CD4-positive, alpha-beta T cell treated with Interleukin-17A for 1 hour (primary cell): ENCODE data around the gene TBC1D1.

Experiments
- DNase-seq: peaks from one replicate; pipeline ENCODE4 v3.0.0-alpha.2; 2020

Gene TBC1D1

GRCh38 chr4:38133711-38134480, 243.0 kb downstream of the TBC1D1 start:
- no peak for DNase-seq

GRCh38 chr4:38135201-38135600, 244.3 kb downstream of the TBC1D1 start:
- no peak for DNase-seq

GRCh38 chr4:38136604-38137003, 245.7 kb downstream of the TBC1D1 start:
- DNase-seq = no peak

- DNase-seq = no peak
Observed at GRCh38 chr4:38137080-38137479, 246.2 kb downstream of the TBC1D1 start.

GRCh38 chr4:38138363-38138762, 247.5 kb downstream of the TBC1D1 start:
- DNase-seq = no peak

GRCh38 chr4:38139187-38139586, 248.3 kb downstream of the TBC1D1 start:
- no peak for DNase-seq

- no peak for DNase-seq
Observed at GRCh38 chr4:38140643-38141203, 249.8 kb downstream of the TBC1D1 start.

GRCh38 chr4:38141808-38142500, 251.1 kb downstream of the TBC1D1 start:
- DNase-seq = no peak

- DNase-seq = no peak
Observed at GRCh38 chr4:38144031-38144430, 253.1 kb downstream of the TBC1D1 start.

- DNase-seq = no peak
Observed at GRCh38 chr4:38145033-38145678, 254.3 kb downstream of the TBC1D1 start.

GRCh38 chr4:38145741-38146140, 254.9 kb downstream of the TBC1D1 start:
- no peak for DNase-seq

- DNase-seq = no peak
Observed at GRCh38 chr4:38146383-38146782, 255.5 kb downstream of the TBC1D1 start.

- no peak for DNase-seq
Observed at GRCh38 chr4:38149472-38149996, 258.6 kb downstream of the TBC1D1 start.

- no peak for DNase-seq
Observed at GRCh38 chr4:38149997-38150671, 259.2 kb downstream of the TBC1D1 start.

GRCh38 chr4:38150766-38151165, 259.9 kb downstream of the TBC1D1 start:
- DNase-seq = no peak

GRCh38 chr4:38151873-38152272, 261.0 kb downstream of the TBC1D1 start:
- DNase-seq = no peak

- DNase-seq = no peak
Observed at GRCh38 chr4:38152305-38152704, 261.4 kb downstream of the TBC1D1 start.

- DNase-seq = no peak
Observed at GRCh38 chr4:38152721-38153386, 262.0 kb downstream of the TBC1D1 start.

GRCh38 chr4:38153387-38153760, 262.5 kb downstream of the TBC1D1 start:
- no peak for DNase-seq

- DNase-seq = no peak
Observed at GRCh38 chr4:38154252-38154651, 263.4 kb downstream of the TBC1D1 start.

- DNase-seq = peak; percentile 36
Observed at GRCh38 chr4:38154681-38155588, 264.1 kb downstream of the TBC1D1 start.
